ENCODE data around the gene NSD2. TPM values are rescaled to one million over a fixed set of nuclear protein-coding genes. Genes with fewer than 3 reads are reported as not detected.

Gene NSD2
- total RNA-seq, 3 donors from 2014 or later, result 82.8 to 114 (median 83.3) TPM

GRCh38 chr4:2006956-2007653 lies 135.9 kb downstream of the NSD2 start:
- Histone ChIP-seq H3K4me3 (no peak overlapping the region), H3K4me1 (ENCODE audit: low read depth) (peaks cover 14% of the 10 kb centered on the region), H3K36me3 (ENCODE audit: low read depth) (no peaks in the 10 kb centered on the region), H3K9me3 (no peaks in the 10 kb centered on the region)
- no peak for ATAC-seq
- no peak for DNase-seq
- intact Hi-C loops (cut with DNase I, micrococcal nuclease), result no loop called here
- TF ChIP-seq CTCF (IDR thresholded peaks at IDR 0.05), result no peak

DNA sequence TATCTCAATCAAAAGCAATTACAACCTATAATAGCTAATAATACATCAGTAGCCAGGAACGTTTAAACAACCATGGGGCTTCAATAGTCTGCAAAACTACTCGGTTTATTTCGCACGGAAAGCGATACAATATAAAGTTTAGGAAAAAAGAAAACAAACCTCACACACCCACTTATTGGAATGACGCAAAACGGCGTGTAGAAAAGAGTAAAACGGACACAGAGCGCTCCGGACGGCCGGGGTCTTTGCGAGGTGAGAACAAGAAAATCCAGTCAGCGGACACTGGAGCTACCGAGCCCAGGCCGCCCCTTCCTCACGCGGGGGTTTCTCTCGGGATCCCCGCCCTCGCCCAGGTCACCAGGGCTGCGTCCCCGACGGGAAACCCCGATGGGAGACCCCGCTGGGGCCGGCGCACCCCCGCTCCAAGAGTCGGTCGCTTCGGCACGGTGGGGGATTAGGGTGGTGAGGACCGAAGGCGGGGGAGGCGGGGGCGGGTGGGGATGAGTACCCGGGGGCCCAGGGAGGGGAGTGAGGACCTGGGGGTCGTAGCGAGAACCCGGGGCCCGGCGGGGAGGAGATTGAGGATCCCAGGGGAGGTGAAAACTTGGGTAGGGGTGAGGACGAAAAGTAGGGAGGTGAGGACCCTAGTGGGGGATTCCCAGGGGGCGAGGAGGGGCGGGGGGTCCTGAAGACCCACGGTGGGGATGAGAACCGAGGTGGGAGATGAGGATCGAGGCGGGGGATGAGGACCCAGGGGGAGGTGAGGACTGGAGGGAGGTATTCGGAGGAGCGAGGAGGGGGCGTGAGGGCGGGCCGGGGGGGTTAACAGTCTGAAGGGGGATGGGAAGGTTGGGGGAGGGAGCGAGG lies 136.8 kb downstream of the NSD2 start:
- peaks cover 14% of the 10 kb centered on the region for H3K4me1 ChIP-seq (ENCODE audit: low read depth)
- DNase-seq (peak in 2 of 3 donors; percentile 24 to 57), ATAC-seq (no peak)
- intact Hi-C loops (cut with DNase I, micrococcal nuclease), result no loop called here
- no peaks in the 10 kb centered on the region for H3K9me3 ChIP-seq
- no peaks in the 10 kb centered on the region for H3K36me3 ChIP-seq (ENCODE audit: low read depth)
- no peak for TF ChIP-seq CTCF (IDR thresholded peaks at IDR 0.05)
- H3K4me3 ChIP-seq, result peak overlapping the region; percentile 93

- no peak for TF ChIP-seq CTCF (IDR thresholded peaks at IDR 0.05)
- Histone ChIP-seq H3K9me3 (no peaks in the 10 kb centered on the region), H3K4me3 (peak overlapping the region; percentile 93), H3K36me3 (ENCODE audit: low read depth) (no peaks in the 10 kb centered on the region), H3K4me1 (ENCODE audit: low read depth) (peaks cover 14% of the 10 kb centered on the region)
- DNase-seq (no peak), ATAC-seq (peak; percentile 6)
- intact Hi-C loops (cut with DNase I, micrococcal nuclease), result no loop called here
Measured at GRCh38 chr4:2008671-2008920, 137.4 kb downstream of the NSD2 start.

DNA sequence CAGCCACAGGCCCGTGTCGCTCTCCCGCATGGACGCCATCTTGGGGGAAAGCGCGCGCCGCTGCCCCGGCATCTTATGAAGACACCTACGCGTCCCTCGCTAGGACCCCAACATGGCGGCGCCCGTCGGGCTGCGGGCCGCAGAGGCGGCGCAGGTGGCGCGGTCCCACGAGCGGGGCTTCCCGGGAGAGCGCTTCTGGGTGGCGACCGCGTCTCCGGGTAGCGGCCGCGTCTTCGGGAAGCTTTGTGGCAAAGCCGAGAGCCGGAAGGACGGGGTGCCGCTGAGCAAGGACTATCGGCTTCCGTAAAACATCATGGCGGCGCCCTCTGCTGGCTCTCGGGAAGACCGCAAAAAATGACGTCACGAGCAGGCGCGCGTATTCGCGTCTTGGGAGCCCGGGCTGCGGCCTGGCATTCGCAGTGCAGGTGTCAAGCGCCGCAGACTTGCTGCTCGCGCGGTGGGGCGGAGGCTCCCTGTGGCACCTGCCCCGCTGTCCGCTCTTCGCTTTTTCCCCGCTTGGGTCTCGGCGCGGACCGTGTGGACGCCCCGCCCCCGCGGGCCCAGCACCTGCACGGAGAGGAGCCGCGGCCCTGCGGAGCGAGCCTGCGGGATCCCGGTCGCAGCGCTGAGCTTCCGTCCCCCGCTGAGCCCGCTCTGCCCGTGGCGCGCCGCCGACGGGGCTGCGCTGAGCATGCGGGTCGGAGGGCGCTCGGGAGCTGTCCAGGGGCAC lies 137.9 kb downstream of the NSD2 start, which contains the start of gene NELFA:
TSS of gene NELFA (minus strand) at position 54 of the 730 bp plus-strand sequence. CDS start at position 39, 15 bp downstream.
- DNase-seq (peak; percentile 96 to 98 (median 97)), ATAC-seq (peak; percentile 92)
- intact Hi-C loops (cut with DNase I, micrococcal nuclease), result no loop called here
- TF ChIP-seq CTCF (IDR thresholded peaks at IDR 0.05), result peak; percentile 68
- Histone ChIP-seq H3K4me1 (ENCODE audit: low read depth) (peaks cover 14% of the 10 kb centered on the region), H3K36me3 (ENCODE audit: low read depth) (no peaks in the 10 kb centered on the region), H3K9me3 (no peaks in the 10 kb centered on the region), H3K4me3 (peak within 1 kb of the TSS; percentile 93)

DNA sequence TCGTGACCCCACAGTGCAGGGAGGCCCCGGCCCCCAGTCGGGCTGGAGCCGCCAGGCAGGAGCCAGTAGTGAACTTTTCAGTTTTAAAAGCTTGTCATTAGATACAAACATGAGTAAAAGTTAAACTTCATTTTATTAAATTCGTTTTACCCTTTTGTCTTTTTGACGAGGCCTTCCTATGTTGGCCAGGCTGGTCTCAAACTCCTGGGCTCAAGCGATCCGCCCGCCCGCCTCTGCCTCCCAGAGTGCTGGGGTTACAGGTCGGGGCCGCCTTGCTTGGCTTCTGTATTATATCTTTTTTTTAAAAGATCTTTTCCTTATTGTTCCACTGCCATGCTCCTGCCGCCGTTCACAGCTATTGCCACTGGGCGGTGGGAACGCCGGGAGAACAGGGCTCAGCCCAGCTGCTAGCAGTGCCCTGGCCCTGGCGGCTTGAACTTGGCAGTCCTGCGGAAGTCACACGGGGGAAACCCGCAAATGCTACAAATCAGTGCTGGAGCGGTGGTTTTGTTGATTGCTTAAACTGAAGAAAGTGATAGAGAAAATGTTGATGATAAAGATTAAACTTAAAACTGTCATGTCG lies 138.5 kb downstream of the NSD2 start:
- ATAC-seq, result peak; percentile 69
- Histone ChIP-seq H3K4me3 (peak overlapping the region; percentile 93), H3K36me3 (ENCODE audit: low read depth) (no peaks in the 10 kb centered on the region), H3K9me3 (no peaks in the 10 kb centered on the region), H3K4me1 (ENCODE audit: low read depth) (peaks cover 14% of the 10 kb centered on the region)
- TF ChIP-seq CTCF (IDR thresholded peaks at IDR 0.05), result peak; percentile 25
- intact Hi-C loops (cut with DNase I, micrococcal nuclease), result no loop called here
- peak; percentile 79 to 87 (median 87) for DNase-seq

All from mucosa of descending colon (tissue), 3 donors.